HG03354 (cell line): Measurements from ENCODE around the gene PTPRN2.

Source experiments
- ATAC-seq: cut with Tn5 transposase; IDR thresholded peaks from one replicate; pipeline ENCODE4 v1.9.1; 2021; ENCODE audit warnings: mild to moderate bottlenecking; ENCODE audit not compliant: unreplicated experiment, poor library complexity, severe bottlenecking

PTPRN2 gene

GRCh38 chr7:157813741-157814661 is 773.6 kb downstream of the PTPRN2 start:
- ATAC-seq: no peak

GRCh38 chr7:157813053-157813452 is 774.6 kb downstream of the PTPRN2 start:
- ATAC-seq: no peak

- ATAC-seq: no peak
These were observed 775.7 kb downstream of the PTPRN2 start for GRCh38 chr7:157811946-157812345.

GRCh38 chr7:157809863-157810851 is 777.5 kb downstream of the PTPRN2 start:
- ATAC-seq: no peak

GRCh38 chr7:157809154-157809862 is 778.3 kb downstream of the PTPRN2 start:
- no peak for ATAC-seq

- ATAC-seq: no peak
These were observed 779.6 kb downstream of the PTPRN2 start for GRCh38 chr7:157808042-157808441.

GRCh38 chr7:157807510-157807909 is 780.1 kb downstream of the PTPRN2 start:
- ATAC-seq: no peak

GRCh38 chr7:157806711-157807110 is 780.9 kb downstream of the PTPRN2 start:
- no peak for ATAC-seq

GRCh38 chr7:157805713-157806112 is 781.9 kb downstream of the PTPRN2 start:
- ATAC-seq: no peak

- ATAC-seq: no peak
These were observed 783.7 kb downstream of the PTPRN2 start for GRCh38 chr7:157803906-157804305.

- no peak for ATAC-seq
These were observed 785.5 kb downstream of the PTPRN2 start for GRCh38 chr7:157801971-157802675.

GRCh38 chr7:157801113-157801512 is 786.5 kb downstream of the PTPRN2 start:
- ATAC-seq: no peak

GRCh38 chr7:157800281-157800680 is 787.3 kb downstream of the PTPRN2 start:
- no peak for ATAC-seq

- ATAC-seq: no peak
These were observed 788.4 kb downstream of the PTPRN2 start for GRCh38 chr7:157799076-157799685.

- no peak for ATAC-seq
These were observed 790.3 kb downstream of the PTPRN2 start for GRCh38 chr7:157797361-157797760.

- ATAC-seq: no peak
These were observed 790.8 kb downstream of the PTPRN2 start for GRCh38 chr7:157796846-157797245.

GRCh38 chr7:157795643-157796042 is 792.0 kb downstream of the PTPRN2 start:
- no peak for ATAC-seq

GRCh38 chr7:157795199-157795598 is 792.4 kb downstream of the PTPRN2 start:
- ATAC-seq: no peak

GRCh38 chr7:157794746-157795065 is 792.9 kb downstream of the PTPRN2 start:
- ATAC-seq: no peak
